GM12878 (cell line): ENCODE data around the gene MGME1. TPM values are rescaled to one million over a fixed set of nuclear protein-coding genes. Genes with fewer than 3 reads are reported as not detected.

Source experiments
- ATAC-seq: fragments of 200-7000 bp; cut with Tn5 transposase; 3 replicates; pipeline ENCODE4 v1.9.1; 2020; ENCODE audit warnings: mild to moderate bottlenecking, moderate library complexity
- BruUV-seq: library from RNA; stranded (reverse); fragments of 400-500 nt; replicated peaks from 2 replicates; lab custom pipeline; 2021; lab: Mats Ljungman, UMichigan
- CTCF ChIA-PET: fragments of 300-600 bp; sonication (Branson Sonifier 250); formaldehyde crosslinking; extraction: SDS; loops from one replicate; lab custom pipeline; 2021; ENCODE audit warnings: inconsistent platforms; lab: Yijun Ruan, JAX
- POLR2A ChIA-PET: fragments of 350-600 bp; formaldehyde crosslinking; extraction: SDS; loops from one replicate; lab custom pipeline; 2021; ENCODE audit warnings: inconsistent platforms; lab: Charles Lee
- RAD21 ChIA-PET: fragments of 300-600 bp; sonication (Branson Sonifier 250); formaldehyde crosslinking; loops from one replicate; lab custom pipeline; 2023; ENCODE audit warnings: antibody characterized with exemption; ENCODE audit not compliant: unreplicated experiment; lab: Charles Lee
- SMC1A ChIA-PET: fragments of 300-600 bp; sonication (Branson Sonifier 250); formaldehyde crosslinking; loops from one replicate; lab custom pipeline; 2023; ENCODE audit not compliant: unreplicated experiment, uncharacterized antibody; lab: Charles Lee
- DNase-seq: peaks from one replicate; pipeline ENCODE4 v3.0.0-alpha.2; 2011; ENCODE audit warnings: low read depth, low spot score
- FAIRE-seq: peaks from 3 replicates; lab custom pipeline; 2011; peaks lifted over from hg19 to GRCh38; lab: Jason Lieb, UNC
- H2AFZ ChIP-seq: 2 replicates; pipeline ENCODE4 v1.6.0; 2011; ENCODE audit warnings: low read depth, low read length, control low read depth; ENCODE audit not compliant: control insufficient read depth
- H3K27ac ChIP-seq: 2 replicates; pipeline ENCODE4 v1.5.1; 2011; ENCODE audit warnings: control low read depth; ENCODE audit not compliant: control insufficient read depth, insufficient read depth
- H3K27me3 ChIP-seq, 2 experiments: replicated peaks in 1 of 2; 2 replicates each; pipeline versions ENCODE4 v1.6.0 to v1.6.1; 2011; ENCODE audit warnings: low read length in 1 of 2; ENCODE audit not compliant: control insufficient read depth in 2 of 2, insufficient read depth in 2 of 2
- H3K36me3 ChIP-seq, 2 experiments: 2 replicates each; pipeline ENCODE4 v1.5.1; 2011; ENCODE audit warnings: low read length in 1 of 2; ENCODE audit not compliant: control insufficient read depth in 2 of 2, insufficient read depth in 2 of 2
- H3K4me1 ChIP-seq: 2 replicates; pipeline ENCODE4 v1.6.1; 2011; ENCODE audit warnings: mild to moderate bottlenecking, low read length, moderate library complexity, mixed read lengths; ENCODE audit not compliant: control insufficient read depth, insufficient read depth
- H3K4me2 ChIP-seq: 2 replicates; pipeline ENCODE4 v1.6.0; 2011; ENCODE audit warnings: control low read depth; ENCODE audit not compliant: control insufficient read depth, insufficient read depth
- H3K4me3 ChIP-seq: fragments of 200-600 bp; sonication (generic); 2 replicates; pipeline ENCODE4 v1.5.1; 2016
- H3K79me2 ChIP-seq: 2 replicates; pipeline ENCODE4 v1.6.0; 2011; ENCODE audit warnings: low read length; ENCODE audit not compliant: control insufficient read depth, insufficient read depth
- H3K9ac ChIP-seq: 2 replicates; pipeline ENCODE4 v1.8.0; 2011; ENCODE audit warnings: low read length, control low read depth, mixed read lengths; ENCODE audit not compliant: control insufficient read depth, insufficient read depth
- H3K9me3 ChIP-seq: replicated peaks from 3 replicates; pipeline ENCODE4 v1.5.1; 2011; ENCODE audit warnings: mild to moderate bottlenecking, low read length; ENCODE audit not compliant: control insufficient read depth, insufficient read depth
- H4K20me1 ChIP-seq: 2 replicates; pipeline ENCODE4 v1.6.0; 2011; ENCODE audit not compliant: control insufficient read depth, insufficient read depth
- ATF2 ChIP-seq: IDR thresholded peaks from 2 replicates; pipeline ENCODE4 v1.6.1; 2012; ENCODE audit warnings: low read length, inconsistent platforms
- CREM ChIP-seq: IDR thresholded peaks from 2 replicates; pipeline ENCODE4 v1.6.1; 2014; ENCODE audit warnings: antibody characterized with exemption, low read depth
- DPF2 ChIP-seq: fragments of 450-650 bp; IDR thresholded peaks from 2 replicates; pipeline ENCODE4 v1.6.1; 2017; ENCODE audit warnings: mild to moderate bottlenecking
- ETV6 ChIP-seq, 2 experiments: fragments of 450-650 bp in 1 of 2; IDR thresholded peaks in 1 of 2; conservative IDR thresholded peaks in 1 of 2; 2 replicates each; pipeline ENCODE4 v1.6.1; 2014; ENCODE audit warnings: antibody characterized with exemption in 1 of 2, borderline replicate concordance in 1 of 2, low read depth in 1 of 2, mild to moderate bottlenecking in 1 of 2, moderate library complexity in 1 of 2
- FOXM1 ChIP-seq: IDR thresholded peaks from 2 replicates; pipeline ENCODE4 v1.6.1; 2012; ENCODE audit warnings: low read depth, mild to moderate bottlenecking, inconsistent platforms, low read length, moderate library complexity
- HDAC6 ChIP-seq: fragments of 200-600 bp; sonication (generic); IDR thresholded peaks from one replicate; pipeline ENCODE4 v1.8.0; 2017; ENCODE audit warnings: antibody characterized with exemption; ENCODE audit not compliant: unreplicated experiment
- IKZF2 ChIP-seq, 2 experiments: fragments of 450-650 bp; IDR thresholded peaks; 2 replicates each; pipeline ENCODE4 v1.6.1; 2017; ENCODE audit warnings: mild to moderate bottlenecking in 2 of 2, moderate library complexity in 2 of 2
- KDM1A ChIP-seq: fragments of 200-600 bp; sonication (generic); IDR thresholded peaks from 2 replicates; pipeline ENCODE4 v1.6.1; 2016; ENCODE audit warnings: borderline replicate concordance
- MEF2A ChIP-seq: IDR thresholded peaks from 2 replicates; pipeline ENCODE4 v1.6.1; 2011; ENCODE audit warnings: low read depth, mild to moderate bottlenecking, low read length, moderate library complexity; ENCODE audit not compliant: insufficient read depth
- MTA3 ChIP-seq: IDR thresholded peaks from 2 replicates; pipeline ENCODE4 v1.6.1; 2012; ENCODE audit warnings: low read length, inconsistent platforms, borderline replicate concordance
- NFIC ChIP-seq: IDR thresholded peaks from 2 replicates; pipeline ENCODE4 v1.6.1; 2012; ENCODE audit warnings: low read depth, mild to moderate bottlenecking, inconsistent platforms, low read length, moderate library complexity
- NFYA ChIP-seq: IDR thresholded peaks from 2 replicates; pipeline ENCODE4 v1.6.1; 2011; ENCODE audit warnings: low read depth, mild to moderate bottlenecking, low read length, improper control_type of control experiment, borderline replicate concordance
- NFYB ChIP-seq: IDR thresholded peaks from 2 replicates; pipeline ENCODE4 v1.6.1; 2011; ENCODE audit warnings: low read depth, mild to moderate bottlenecking, low read length, improper control_type of control experiment, moderate library complexity; ENCODE audit not compliant: insufficient read depth
- PML ChIP-seq: IDR thresholded peaks from 2 replicates; pipeline ENCODE4 v1.6.1; 2012; ENCODE audit warnings: low read length, inconsistent platforms
- RCOR1 ChIP-seq: conservative IDR thresholded peaks from 2 replicates; pipeline ENCODE4 v1.6.1; 2012; ENCODE audit warnings: low read depth, low read length, improper control_type of control experiment
- RUNX3 ChIP-seq: IDR thresholded peaks from 2 replicates; pipeline ENCODE4 v1.6.1; 2012; ENCODE audit warnings: low read length, inconsistent platforms
- TCF7 ChIP-seq: IDR thresholded peaks from 2 replicates; pipeline ENCODE4 v1.6.1; 2014; ENCODE audit warnings: antibody characterized with exemption, borderline replicate concordance
- WRNIP1 ChIP-seq: IDR thresholded peaks from 2 replicates; pipeline ENCODE4 v1.6.1; 2011; ENCODE audit warnings: low read depth, low read length, improper control_type of control experiment, borderline replicate concordance
- WGBS: methylation state at CpG from one replicate; pipeline ENCODE4 v1.1.6; 2016; ENCODE audit warnings: low lambda C conversion rate; ENCODE audit not compliant: insufficient replicate concordance, insufficient coverage; ENCODE audit errors: missing lambda C conversion rate; 5-methylcytosine and 5-hydroxymethylcytosine counted together
- in situ Hi-C: fragments of 300-500 bp; cut with MboI; formaldehyde crosslinking; loops from 9 replicates; pipeline ENCODE4 v1.14.3; 2018; ENCODE audit warnings: mixed read lengths
- intact Hi-C: fragments of 100-400 bp; cut with micrococcal nuclease; formaldehyde crosslinking; loops from one replicate; pipeline ENCODE4 v1.14.2; 2022; ENCODE audit not compliant: unreplicated experiment
- polyA plus RNA-seq, 11 experiments: library from polyadenylated mRNA; depleted of rRNA in 4 of 11; unstranded in 6 of 11; stranded (reverse) in 5 of 11; fragments of >200 nt; fragmentation: Nextera tagmentation in 4 of 11; fragmentation: Illumina TruSeq in 1 of 11; extraction: Ambion mirVana in 4 of 11; extraction: Trizol in 1 of 11; gene quantifications; 1 replicate in 1 of 11; 2 replicates in 10 of 11; pipeline versions ENCODE4 v1.2.1 to v1.2.3, GENCODE V29; 2011 to 2016; ENCODE audit warnings: inconsistent platforms in 2 of 11, missing spikeins in 2 of 11, low read depth in 1 of 11
- total RNA-seq, 4 experiments: library from RNA; depleted of rRNA in 3 of 4; stranded (reverse); fragments of >200 nt in 3 of 4; fragmentation: Illumina TruSeq in 1 of 4; extraction: Trizol in 1 of 4; gene quantifications; 2 replicates each; pipeline versions ENCODE4 v1.2.1 to v1.2.3, GENCODE V29; 2013 to 2021
- TF ChIP-seq, protein P1 (sequence below): fragments of 450-650 bp; formaldehyde crosslinking; IDR thresholded peaks from 2 replicates; pipeline ENCODE4 v1.4.0; 2020; ENCODE audit warnings: mild to moderate bottlenecking, moderate library complexity

Gene MGME1
- total and polyA plus RNA-seq, 10 of the 15 experiments (the other 5 are each of a cell fraction or from before 2014, with no cell fraction given) = 13.4 to 44.8 (median 30.6) TPM

GRCh38 chr20:17956099-17956685, 12.6 kb upstream of the MGME1 start:
- Histone ChIP-seq H3K4me1 (peaks cover 42% of the 10 kb centered on the region), H3K27ac (peak overlapping the region; percentile 59), H2AFZ (no peak overlapping the region), H3K79me2 (peaks cover 86% of the 10 kb centered on the region), H3K4me2 (peak overlapping the region; percentile 56), H3K4me3 (peak overlapping the region; percentile 43), H4K20me1 (peaks cover 7% of the 10 kb centered on the region), H3K27me3 (no peaks in the 10 kb centered on the region), H3K9me3 (no peaks in the 10 kb centered on the region), H3K36me3 (peaks cover 11 to 26% of the 10 kb centered on the region in 2 experiments), H3K9ac (0 out of 2 replicates have a peak overlapping the region, but pooled peaks have one; percentile 20)
- intact Hi-C loops (loop anchor here (5.0 kb wide), 1 partner anchor 36 kb away; no protein-coding TSS in a partner anchor), in situ Hi-C loops (no loop called here)
- DNase-seq = no peak
- no TSS peak for BruUV-seq
- no peak for FAIRE-seq
- ChIA-PET SMC1A (interaction anchor here (0.7 to 5.7 kb wide), 16 partner anchors 9 to 384 kb away, joined by 3 to 32 read pairs (median 5); partner anchors contain the start of gene SNX5), CTCF (interaction anchor here (0.6 to 8.9 kb wide), 13 partner anchors 7 to 416 kb away, joined by 3 to 88 read pairs (median 4); partner anchors contain the start of genes MGME1, RRBP1 and SNX5), POLR2A (interaction anchor here (0.6 to 4.8 kb wide), 6 partner anchors 10 to 1826 kb away, joined by 3 to 74 read pairs (median 5); partner anchors contain the start of genes MGME1 and SNX5), RAD21 (interaction anchor here (0.6 to 4.8 kb wide), 14 partner anchors 9 to 274 kb away, joined by 3 to 31 read pairs (median 4); partner anchors contain the start of gene RRBP1)
- peak; percentile 33 for ATAC-seq
- 0% methylated on average over 7 of the region's 8 CpGs for WGBS
- TF ChIP-seq KDM1A (no peak), FOXM1 (peak; percentile 84; the same call in 1 of the 2 replicates), ETV6 (conservative IDR thresholded peaks at IDR 0.05 in 1 of 2, IDR thresholded peaks at IDR 0.05 in 1 of 2; ENCODE audit: borderline replicate concordance in 1 of 2, low read depth in 1 of 2) (peak in 1 of 2 experiments; percentile 38; a peak in 1 of 4 replicates), PML (0 out of 2 replicates have a peak, but pooled peaks have one; percentile 35), NFYA (no peak), CREM (peak; percentile 65; the same call in 1 of the 2 replicates), NFYB (no peak), RUNX3 (peak; percentile 93), MEF2A (peak; percentile 82; the same call in 1 of the 2 replicates), ATF2 (peak; percentile 82), IKZF2 (IDR thresholded peaks at IDR 0.05) (peak; percentile 81 to 85), TCF7 (peak; percentile 98), MTA3 (0 out of 2 replicates have a peak, but pooled peaks have one; percentile 23), RCOR1 (no peak), NFIC (peak; percentile 94), DPF2 (peak; percentile 60; the same call in 1 of the 2 replicates), HDAC6 (no peak), WRNIP1 (no peak)
- TF ChIP-seq, protein P1, sequence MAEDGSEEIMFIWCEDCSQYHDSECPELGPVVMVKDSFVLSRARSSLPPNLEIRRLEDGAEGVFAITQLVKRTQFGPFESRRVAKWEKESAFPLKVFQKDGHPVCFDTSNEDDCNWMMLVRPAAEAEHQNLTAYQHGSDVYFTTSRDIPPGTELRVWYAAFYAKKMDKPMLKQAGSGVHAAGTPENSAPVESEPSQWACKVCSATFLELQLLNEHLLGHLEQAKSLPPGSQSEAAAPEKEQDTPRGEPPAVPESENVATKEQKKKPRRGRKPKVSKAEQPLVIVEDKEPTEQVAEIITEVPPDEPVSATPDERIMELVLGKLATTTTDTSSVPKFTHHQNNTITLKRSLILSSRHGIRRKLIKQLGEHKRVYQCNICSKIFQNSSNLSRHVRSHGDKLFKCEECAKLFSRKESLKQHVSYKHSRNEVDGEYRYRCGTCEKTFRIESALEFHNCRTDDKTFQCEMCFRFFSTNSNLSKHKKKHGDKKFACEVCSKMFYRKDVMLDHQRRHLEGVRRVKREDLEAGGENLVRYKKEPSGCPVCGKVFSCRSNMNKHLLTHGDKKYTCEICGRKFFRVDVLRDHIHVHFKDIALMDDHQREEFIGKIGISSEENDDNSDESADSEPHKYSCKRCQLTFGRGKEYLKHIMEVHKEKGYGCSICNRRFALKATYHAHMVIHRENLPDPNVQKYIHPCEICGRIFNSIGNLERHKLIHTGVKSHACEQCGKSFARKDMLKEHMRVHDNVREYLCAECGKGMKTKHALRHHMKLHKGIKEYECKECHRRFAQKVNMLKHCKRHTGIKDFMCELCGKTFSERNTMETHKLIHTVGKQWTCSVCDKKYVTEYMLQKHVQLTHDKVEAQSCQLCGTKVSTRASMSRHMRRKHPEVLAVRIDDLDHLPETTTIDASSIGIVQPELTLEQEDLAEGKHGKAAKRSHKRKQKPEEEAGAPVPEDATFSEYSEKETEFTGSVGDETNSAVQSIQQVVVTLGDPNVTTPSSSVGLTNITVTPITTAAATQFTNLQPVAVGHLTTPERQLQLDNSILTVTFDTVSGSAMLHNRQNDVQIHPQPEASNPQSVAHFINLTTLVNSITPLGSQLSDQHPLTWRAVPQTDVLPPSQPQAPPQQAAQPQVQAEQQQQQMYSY (CRISPR knock-in tag) = no peak
